NCI-H128 (cell line): ENCODE results near the gene RBP5.

Experiments used
- DNase-seq: peaks from one replicate; lab custom pipeline; 2025; ENCODE audit not compliant: unreplicated experiment; lab: John Stamatoyannopoulos, UW

Gene RBP5

DNA sequence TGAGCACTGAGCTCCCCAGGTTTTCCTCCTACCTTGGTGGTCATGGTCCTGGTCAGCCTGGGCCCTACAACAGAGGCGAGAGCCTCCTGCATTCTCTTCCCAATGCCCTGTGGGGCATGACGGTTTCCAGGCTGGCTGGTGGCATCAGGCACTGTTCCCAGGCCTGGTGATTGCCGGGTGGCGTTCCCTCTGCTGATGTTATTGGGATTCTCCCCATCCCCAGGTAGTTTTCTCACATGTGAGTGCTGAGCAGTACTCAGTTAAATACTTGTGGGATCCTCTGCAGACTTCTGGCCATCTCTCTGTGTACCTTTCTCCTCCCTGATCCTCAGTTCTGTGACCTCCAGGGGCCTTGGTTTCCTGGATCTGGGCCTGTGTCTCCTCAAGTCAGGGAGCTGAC, 52.2 kb downstream of the RBP5 start:
- no peak for DNase-seq

DNA sequence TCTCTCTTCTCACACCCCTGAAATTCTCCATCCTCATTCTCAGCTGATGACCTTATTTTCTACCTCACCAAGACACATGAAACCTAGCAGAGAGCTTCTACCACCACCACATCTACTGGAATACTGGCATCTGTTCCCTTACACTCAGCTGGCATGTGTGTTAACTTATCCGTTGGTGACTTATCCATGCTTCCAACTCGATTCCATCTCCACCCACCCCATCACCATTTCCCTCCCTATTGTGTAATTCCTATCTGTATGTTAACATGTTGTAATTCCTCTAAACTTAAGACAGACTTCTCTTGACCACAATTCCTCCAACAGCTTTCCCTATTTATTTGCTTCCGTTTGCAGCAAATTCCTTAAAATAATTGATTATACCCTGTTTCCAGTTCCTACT, 52.8 kb downstream of the RBP5 start:
- no peak for DNase-seq

DNA sequence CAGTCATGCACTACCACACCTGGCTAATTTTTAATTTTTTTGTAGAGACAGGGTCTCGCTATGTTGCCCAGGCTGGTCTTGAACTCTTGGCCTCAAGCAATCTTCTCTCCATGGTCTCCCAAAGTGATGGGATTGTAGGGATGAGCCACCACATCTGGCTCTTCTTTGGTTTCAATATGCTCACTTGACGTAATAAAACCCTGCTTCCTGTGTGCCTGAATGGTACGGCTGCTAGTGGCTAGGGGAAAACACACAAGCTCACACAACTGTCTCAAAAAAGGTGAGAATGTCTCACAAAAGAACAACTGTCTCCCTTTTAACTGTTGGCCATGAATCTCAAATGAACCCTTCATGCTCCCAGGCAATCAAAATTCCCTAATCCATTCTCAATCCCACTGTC, 53.2 kb downstream of the RBP5 start:
- no peak for DNase-seq

DNA sequence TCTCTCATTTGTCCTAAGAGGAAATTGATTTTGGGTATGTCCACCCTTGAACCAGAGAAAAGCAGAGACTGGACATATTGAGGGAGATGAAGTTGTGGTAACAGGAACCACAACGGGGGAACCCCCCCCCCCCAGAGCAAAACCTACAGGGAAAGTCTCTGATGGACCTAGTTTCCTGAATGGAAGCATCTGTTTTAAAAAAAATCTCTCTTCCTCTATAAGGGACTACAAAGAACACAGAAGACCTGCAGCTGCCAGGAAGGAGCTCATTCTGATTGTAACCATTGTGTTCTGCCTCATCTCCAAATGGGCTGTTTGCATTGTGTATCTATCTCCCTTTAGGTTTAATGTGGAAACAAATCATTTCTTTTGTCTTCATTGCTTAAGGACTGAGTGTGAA, 54.7 kb downstream of the RBP5 start:
- no peak for DNase-seq
